GM12878 (cell line): ENCODE measurements around the gene SFT2D3. TPM values are rescaled to one million over a fixed set of nuclear protein-coding genes. Genes with fewer than 3 reads are reported as not detected.

Experiments
- ATAC-seq: fragments of 200-7000 bp; cut with Tn5 transposase; 3 replicates; pipeline ENCODE4 v1.9.1; 2020; ENCODE audit warnings: mild to moderate bottlenecking, moderate library complexity
- BruUV-seq: library from RNA; stranded (reverse); fragments of 400-500 nt; replicated peaks from 2 replicates; lab custom pipeline; 2021; lab: Mats Ljungman, UMichigan
- CTCF ChIA-PET: fragments of 300-600 bp; sonication (Branson Sonifier 250); formaldehyde crosslinking; extraction: SDS; loops from one replicate; lab custom pipeline; 2021; ENCODE audit warnings: inconsistent platforms; lab: Yijun Ruan, JAX
- POLR2A ChIA-PET: fragments of 350-600 bp; formaldehyde crosslinking; extraction: SDS; loops from one replicate; lab custom pipeline; 2021; ENCODE audit warnings: inconsistent platforms; lab: Charles Lee
- RAD21 ChIA-PET: fragments of 300-600 bp; sonication (Branson Sonifier 250); formaldehyde crosslinking; loops from one replicate; lab custom pipeline; 2023; ENCODE audit warnings: antibody characterized with exemption; ENCODE audit not compliant: unreplicated experiment; lab: Charles Lee
- SMC1A ChIA-PET: fragments of 300-600 bp; sonication (Branson Sonifier 250); formaldehyde crosslinking; loops from one replicate; lab custom pipeline; 2023; ENCODE audit not compliant: unreplicated experiment, uncharacterized antibody; lab: Charles Lee
- DNase-seq: peaks from one replicate; pipeline ENCODE4 v3.0.0-alpha.2; 2011; ENCODE audit warnings: low read depth, low spot score
- FAIRE-seq: peaks from 3 replicates; lab custom pipeline; 2011; peaks lifted over from hg19 to GRCh38; lab: Jason Lieb, UNC
- H2AFZ ChIP-seq: 2 replicates; pipeline ENCODE4 v1.6.0; 2011; ENCODE audit warnings: low read depth, low read length, control low read depth; ENCODE audit not compliant: control insufficient read depth
- H3K27ac ChIP-seq: 2 replicates; pipeline ENCODE4 v1.5.1; 2011; ENCODE audit warnings: control low read depth; ENCODE audit not compliant: control insufficient read depth, insufficient read depth
- H3K27me3 ChIP-seq, 2 experiments: replicated peaks in 1 of 2; 2 replicates each; pipeline versions ENCODE4 v1.6.0 to v1.6.1; 2011; ENCODE audit warnings: low read length in 1 of 2; ENCODE audit not compliant: control insufficient read depth in 2 of 2, insufficient read depth in 2 of 2
- H3K36me3 ChIP-seq, 2 experiments: 2 replicates each; pipeline ENCODE4 v1.5.1; 2011; ENCODE audit warnings: low read length in 1 of 2; ENCODE audit not compliant: control insufficient read depth in 2 of 2, insufficient read depth in 2 of 2
- H3K4me1 ChIP-seq: 2 replicates; pipeline ENCODE4 v1.6.1; 2011; ENCODE audit warnings: mild to moderate bottlenecking, low read length, moderate library complexity, mixed read lengths; ENCODE audit not compliant: control insufficient read depth, insufficient read depth
- H3K4me2 ChIP-seq: 2 replicates; pipeline ENCODE4 v1.6.0; 2011; ENCODE audit warnings: control low read depth; ENCODE audit not compliant: control insufficient read depth, insufficient read depth
- H3K4me3 ChIP-seq: fragments of 200-600 bp; sonication (generic); 2 replicates; pipeline ENCODE4 v1.5.1; 2016
- H3K79me2 ChIP-seq: 2 replicates; pipeline ENCODE4 v1.6.0; 2011; ENCODE audit warnings: low read length; ENCODE audit not compliant: control insufficient read depth, insufficient read depth
- H3K9ac ChIP-seq: 2 replicates; pipeline ENCODE4 v1.8.0; 2011; ENCODE audit warnings: low read length, control low read depth, mixed read lengths; ENCODE audit not compliant: control insufficient read depth, insufficient read depth
- H3K9me3 ChIP-seq: replicated peaks from 3 replicates; pipeline ENCODE4 v1.5.1; 2011; ENCODE audit warnings: mild to moderate bottlenecking, low read length; ENCODE audit not compliant: control insufficient read depth, insufficient read depth
- H4K20me1 ChIP-seq: 2 replicates; pipeline ENCODE4 v1.6.0; 2011; ENCODE audit not compliant: control insufficient read depth, insufficient read depth
- CEBPZ ChIP-seq: fragments of 150-350 bp; IDR thresholded peaks from 2 replicates; pipeline ENCODE4 v1.6.1; 2016; ENCODE audit warnings: low read depth, low read length
- CHD1 ChIP-seq: IDR thresholded peaks from 2 replicates; pipeline ENCODE4 v1.6.1; 2012; ENCODE audit warnings: low read depth, low read length, improper control_type of control experiment
- MEF2B ChIP-seq: fragments of 450-650 bp; IDR thresholded peaks from 2 replicates; pipeline ENCODE4 v1.6.1; 2018; ENCODE audit warnings: mild to moderate bottlenecking, moderate library complexity; ENCODE audit not compliant: partially characterized antibody, poor library complexity, severe bottlenecking
- POLR2AphosphoS5 ChIP-seq: IDR thresholded peaks from 2 replicates; pipeline ENCODE4 v1.6.1; 2011; ENCODE audit warnings: mild to moderate bottlenecking, low read length, inconsistent platforms
- YBX1 ChIP-seq: fragments of 450-650 bp; IDR thresholded peaks from 2 replicates; pipeline ENCODE4 v1.6.1; 2016; ENCODE audit warnings: antibody characterized with exemption
- ZBTB40 ChIP-seq: fragments of 450-650 bp; IDR thresholded peaks from 2 replicates; pipeline ENCODE4 v1.6.1; 2016; ENCODE audit warnings: mild to moderate bottlenecking, moderate library complexity, borderline replicate concordance
- WGBS: methylation state at CpG from one replicate; pipeline ENCODE4 v1.1.6; 2016; ENCODE audit warnings: low lambda C conversion rate; ENCODE audit not compliant: insufficient replicate concordance, insufficient coverage; ENCODE audit errors: missing lambda C conversion rate; 5-methylcytosine and 5-hydroxymethylcytosine counted together
- in situ Hi-C: fragments of 300-500 bp; cut with MboI; formaldehyde crosslinking; loops from 9 replicates; pipeline ENCODE4 v1.14.3; 2018; ENCODE audit warnings: mixed read lengths
- intact Hi-C: fragments of 100-400 bp; cut with micrococcal nuclease; formaldehyde crosslinking; loops from one replicate; pipeline ENCODE4 v1.14.2; 2022; ENCODE audit not compliant: unreplicated experiment
- polyA plus RNA-seq, 11 experiments: library from polyadenylated mRNA; depleted of rRNA in 4 of 11; unstranded in 6 of 11; stranded (reverse) in 5 of 11; fragments of >200 nt; fragmentation: Nextera tagmentation in 4 of 11; fragmentation: Illumina TruSeq in 1 of 11; extraction: Ambion mirVana in 4 of 11; extraction: Trizol in 1 of 11; gene quantifications; 1 replicate in 1 of 11; 2 replicates in 10 of 11; pipeline versions ENCODE4 v1.2.1 to v1.2.3, GENCODE V29; 2011 to 2016; ENCODE audit warnings: inconsistent platforms in 2 of 11, missing spikeins in 2 of 11, low read depth in 1 of 11
- total RNA-seq, 4 experiments: library from RNA; depleted of rRNA in 3 of 4; stranded (reverse); fragments of >200 nt in 3 of 4; fragmentation: Illumina TruSeq in 1 of 4; extraction: Trizol in 1 of 4; gene quantifications; 2 replicates each; pipeline versions ENCODE4 v1.2.1 to v1.2.3, GENCODE V29; 2013 to 2021

Gene SFT2D3
- total and polyA plus RNA-seq, 10 of the 15 experiments (the other 5 are each of a cell fraction or from before 2014, with no cell fraction given), result 4.2 to 8.4 (median 6.6) TPM; not detected in 4

- ATAC-seq, result no peak
- H3K4me2 ChIP-seq, result no peak overlapping the region
- no peak overlapping the region for H3K9ac ChIP-seq
- ChIA-PET SMC1A (no interaction called here), POLR2A (interaction anchor here (0.5 to 0.7 kb wide), 2 partner anchors 48 to 466 kb away, joined by 3 to 4 read pairs; no protein-coding TSS in a partner anchor), CTCF (no interaction called here), RAD21 (no interaction called here)
- no peaks in the 10 kb centered on the region for H3K27me3 ChIP-seq
- WGBS, result 51% methylated on average over 15 of the region's 15 CpGs
- H3K36me3 ChIP-seq, result no peaks in the 10 kb centered on the region
- no peaks in the 10 kb centered on the region for H3K4me1 ChIP-seq
- no peak for FAIRE-seq
- H2AFZ ChIP-seq, result no peak overlapping the region
- TF ChIP-seq CHD1 (no peak), CEBPZ (no peak), MEF2B (no peak), YBX1 (no peak), POLR2AphosphoS5 (no peak), ZBTB40 (no peak)
- no TSS peak for BruUV-seq
- no peaks in the 10 kb centered on the region for H3K79me2 ChIP-seq
- intact Hi-C loops (no loop called here), in situ Hi-C loops (no loop called here)
- H3K9me3 ChIP-seq, result no peaks in the 10 kb centered on the region
- H4K20me1 ChIP-seq, result no peaks in the 10 kb centered on the region
- DNase-seq, result no peak
- H3K4me3 ChIP-seq, result no peak overlapping the region
- H3K27ac ChIP-seq, result no peak overlapping the region
Observed at GRCh38 chr2:127656569-127657231, 44.6 kb upstream of the SFT2D3 start.
